HS-27A (cell line): ENCODE data around the gene RIMBP2.

Experiments used
- DNase-seq: peaks from one replicate; pipeline ENCODE4 v3.0.0-alpha.2; 2012; ENCODE audit warnings: low read depth, missing footprints

Gene RIMBP2

GRCh38 chr12:130680451-130680990 is 35.6 kb downstream of the RIMBP2 start:
- no peak for DNase-seq

GRCh38 chr12:130677957-130678558 is 38.0 kb downstream of the RIMBP2 start:
- DNase-seq = no peak

DNA sequence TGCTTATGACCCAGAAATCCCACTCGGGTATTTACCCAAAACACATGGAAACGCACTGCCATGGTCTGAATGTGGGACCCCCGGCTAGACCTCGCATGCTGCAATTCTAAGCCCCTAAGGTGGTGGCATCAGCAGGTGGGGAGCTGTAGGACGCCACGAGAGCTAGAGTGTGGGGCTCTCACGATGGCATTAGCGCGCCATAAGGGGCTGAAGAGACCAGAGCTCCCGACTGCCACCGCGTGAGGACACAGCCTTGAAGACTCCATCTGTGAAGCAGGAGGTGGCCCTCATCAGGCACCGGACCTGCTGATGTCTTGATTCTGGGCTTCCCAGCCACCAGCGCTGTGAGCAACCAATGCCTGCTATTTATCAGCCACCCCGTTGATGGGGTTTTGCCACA is 40.3 kb downstream of the RIMBP2 start:
- no peak for DNase-seq

DNA sequence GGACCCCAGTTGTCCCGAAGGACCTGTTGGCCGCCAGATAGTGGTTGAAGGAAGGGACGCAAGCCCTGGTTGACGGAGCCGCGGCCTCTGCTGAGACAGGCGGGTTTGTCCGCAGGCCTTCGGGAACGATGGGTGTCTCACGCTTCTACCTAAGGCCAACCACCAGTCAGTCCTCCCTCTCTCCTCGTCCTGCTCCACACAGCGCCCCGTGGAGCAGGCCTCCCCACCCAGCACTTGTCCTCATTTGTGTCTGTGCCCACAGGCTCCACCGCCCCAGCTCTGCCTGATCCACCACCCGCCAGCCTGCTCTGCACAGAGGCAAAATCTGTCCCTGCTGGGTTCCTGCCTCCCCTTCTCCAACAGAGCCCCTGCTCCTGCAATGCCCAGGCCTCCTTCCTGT is 41.0 kb downstream of the RIMBP2 start:
- DNase-seq = no peak

GRCh38 chr12:130674676-130675075 is 41.4 kb downstream of the RIMBP2 start:
- DNase-seq = no peak

GRCh38 chr12:130673036-130673705 is 42.9 kb downstream of the RIMBP2 start:
- no peak for DNase-seq

DNA sequence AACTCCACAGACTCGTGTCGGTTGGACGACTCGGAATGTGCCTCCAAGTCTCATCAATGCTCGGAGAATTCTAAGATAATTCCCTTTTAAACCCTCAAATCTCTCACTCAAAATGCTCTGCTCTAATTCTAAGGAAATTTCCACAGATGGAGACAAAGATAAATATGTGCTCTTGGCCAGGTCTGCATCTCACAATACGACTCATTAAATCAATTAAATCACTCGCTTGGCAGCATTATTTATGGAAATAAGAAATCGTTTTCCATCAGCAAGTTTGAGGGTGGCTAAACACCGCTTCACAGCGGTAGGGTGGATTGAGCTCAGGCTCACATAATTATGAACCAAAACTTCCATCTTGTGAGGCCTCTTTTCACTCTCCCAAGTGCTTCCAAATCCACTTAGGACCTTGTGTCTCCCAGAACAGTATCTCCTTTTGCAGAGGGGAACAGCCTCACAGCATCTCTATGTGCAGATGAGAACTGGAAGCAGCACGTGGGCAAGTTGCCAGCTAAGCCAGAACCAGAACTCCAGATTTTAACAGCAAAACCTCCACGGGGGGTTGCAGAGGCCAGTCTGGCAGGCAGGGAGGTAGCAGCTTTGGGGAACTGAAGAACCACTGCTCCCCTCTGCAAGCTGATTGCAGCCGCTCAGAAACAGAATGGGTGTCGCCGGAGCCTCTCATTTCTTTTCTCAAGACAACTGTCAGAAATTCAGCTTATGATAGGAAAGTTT is 43.8 kb downstream of the RIMBP2 start:
- no peak for DNase-seq

- DNase-seq = no peak
Observed at GRCh38 chr12:130671556-130671955, 44.5 kb downstream of the RIMBP2 start.

- DNase-seq = no peak
Observed at GRCh38 chr12:130669797-130670196, 46.3 kb downstream of the RIMBP2 start.

- no peak for DNase-seq
Observed at GRCh38 chr12:130669205-130669557, 46.9 kb downstream of the RIMBP2 start.

DNA sequence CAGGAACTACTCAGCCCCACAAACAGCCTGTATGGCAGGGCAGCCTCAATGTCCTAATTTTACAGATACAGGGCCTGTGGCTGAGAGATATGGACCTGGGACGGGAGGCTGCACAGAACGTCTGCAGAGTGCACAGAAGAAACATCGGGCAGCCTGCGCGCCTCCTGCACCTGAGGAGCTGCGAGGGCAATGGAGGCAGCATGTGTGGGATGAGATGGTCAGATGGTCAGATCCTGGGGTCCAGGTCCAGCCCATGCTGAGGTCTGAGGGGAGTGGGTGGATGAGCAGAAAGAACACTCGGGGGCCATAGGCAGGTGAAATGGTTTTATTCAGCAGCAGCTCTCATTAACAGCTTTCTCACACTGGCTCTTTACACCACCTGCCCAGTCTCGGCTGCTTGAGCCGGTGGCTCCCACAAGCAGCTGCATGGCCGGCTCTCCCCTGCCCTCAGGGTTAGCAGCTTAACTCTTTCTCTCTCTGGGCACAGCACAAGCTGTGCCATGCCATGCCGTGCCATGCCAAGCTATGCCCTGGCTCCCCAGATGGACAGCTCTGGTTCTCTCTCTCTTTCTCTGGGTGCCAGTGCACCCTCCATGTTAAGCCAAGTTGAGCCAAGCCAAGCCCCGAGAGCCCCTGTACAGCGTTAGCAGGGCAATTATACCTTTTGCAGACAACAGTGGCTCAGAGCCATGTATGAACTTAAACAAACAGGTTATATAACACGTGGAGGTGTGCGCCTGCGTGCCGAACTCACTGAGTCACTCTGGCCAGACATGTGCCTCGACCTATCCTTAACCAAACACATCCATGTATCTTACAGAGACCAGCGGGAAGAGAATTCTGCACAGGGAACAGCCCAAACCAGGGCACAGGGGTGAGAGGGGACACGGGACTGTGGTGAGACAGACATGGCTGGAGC is 47.6 kb downstream of the RIMBP2 start:
- no peak for DNase-seq

GRCh38 chr12:130667421-130667960 is 48.6 kb downstream of the RIMBP2 start:
- DNase-seq = no peak

GRCh38 chr12:130666645-130667044 is 49.5 kb downstream of the RIMBP2 start:
- DNase-seq = no peak

DNA sequence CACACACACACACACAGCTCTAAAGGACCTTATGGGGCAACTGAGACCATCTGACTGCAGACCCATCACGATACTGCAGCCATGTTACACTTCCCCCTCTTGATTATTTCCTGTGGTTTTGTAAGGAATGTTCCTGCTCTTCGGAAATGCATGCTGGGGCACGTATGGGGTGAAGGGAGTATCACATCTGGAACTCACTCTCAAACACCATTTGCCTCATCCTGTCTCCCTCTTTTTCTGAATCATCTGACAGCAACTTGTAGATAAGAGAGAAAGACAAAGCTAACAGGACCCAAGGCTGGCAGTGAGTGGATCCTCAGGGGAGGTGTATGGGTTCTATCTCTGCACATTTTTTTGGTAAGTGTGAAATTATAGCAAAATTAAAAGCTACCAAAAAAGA is 50.3 kb downstream of the RIMBP2 start:
- DNase-seq = no peak

GRCh38 chr12:130664772-130665171 is 51.3 kb downstream of the RIMBP2 start:
- DNase-seq = no peak

GRCh38 chr12:130664252-130664651 is 51.8 kb downstream of the RIMBP2 start:
- no peak for DNase-seq

DNA sequence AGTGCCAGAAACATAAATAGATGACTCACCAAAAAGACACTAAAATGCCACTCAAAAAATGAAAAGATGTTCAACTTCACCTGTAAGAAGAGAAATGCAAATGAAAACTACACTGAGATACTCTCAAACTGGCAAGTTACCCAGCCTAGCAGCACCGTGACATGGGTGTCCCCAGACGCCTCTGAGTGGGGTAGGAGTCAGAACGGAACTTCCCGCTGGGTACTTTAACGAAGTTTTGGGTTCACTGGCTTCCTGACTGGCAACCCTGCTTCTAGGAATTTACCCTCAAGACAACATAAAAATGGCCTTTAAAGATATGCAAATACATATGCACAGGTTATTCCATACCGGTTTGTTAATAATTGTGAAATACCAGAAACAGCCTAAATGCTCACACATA is 52.6 kb downstream of the RIMBP2 start:
- no peak for DNase-seq

- no peak for DNase-seq
Observed at GRCh38 chr12:130661486-130662255, 54.4 kb downstream of the RIMBP2 start.

DNA sequence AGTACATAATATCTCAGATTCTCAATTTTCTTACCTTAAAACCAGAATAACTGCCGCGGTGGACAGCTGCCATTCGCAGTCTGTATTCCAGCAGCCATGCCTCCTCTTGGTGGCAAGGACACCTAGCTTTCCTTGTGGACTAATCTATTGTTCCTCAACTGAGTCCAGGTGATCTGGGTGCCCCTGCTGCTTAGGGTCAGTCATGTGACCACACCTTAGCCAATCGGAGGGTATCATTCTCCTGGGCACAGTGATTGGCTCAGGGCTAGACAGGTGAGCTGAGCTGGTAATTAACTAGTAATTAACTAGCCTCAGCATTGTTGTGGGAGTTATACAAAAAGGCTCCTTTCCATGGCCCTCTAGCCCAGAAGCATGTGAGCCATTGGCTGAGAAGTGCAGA is 55.0 kb downstream of the RIMBP2 start:
- no peak for DNase-seq

GRCh38 chr12:130658145-130658911 is 57.8 kb downstream of the RIMBP2 start:
- no peak for DNase-seq
